ENCODE data around the gene ULK3. TPM values are rescaled to one million over a fixed set of nuclear protein-coding genes. Genes with fewer than 3 reads are reported as not detected.

ULK3 gene
- total RNA-seq, 2 donors from 2014 or later = 34.9 to 72.2 TPM

DNA sequence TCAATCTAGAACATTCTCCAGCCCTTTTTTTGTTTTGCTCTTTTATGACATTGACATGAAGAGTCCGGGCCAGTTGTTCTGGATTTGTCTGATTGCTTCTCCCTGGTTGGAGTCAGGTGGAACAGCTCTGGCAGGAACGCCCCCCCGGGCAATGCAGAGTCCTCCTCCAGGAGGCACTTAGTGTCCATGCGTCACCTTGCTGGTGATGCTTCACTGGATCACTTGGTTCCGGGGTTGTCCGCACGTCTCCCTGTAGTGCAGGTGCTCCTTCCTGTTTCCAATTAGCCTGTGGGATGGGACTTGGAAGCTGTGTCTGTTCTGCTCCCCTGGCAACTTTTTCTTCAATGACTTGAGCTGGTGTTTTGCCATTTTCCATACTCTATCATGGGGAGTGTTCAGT is 51.3 kb downstream of the ULK3 start:
- H3K4me3 ChIP-seq = no peak overlapping the region
- DNase-seq (ENCODE audit: low spot score) (no peak), ATAC-seq (ENCODE audit: insufficient number of reproducible peaks, low FRiP score, low read depth) (no peak)
- no peak overlapping the region for H3K27ac ChIP-seq
- no peaks in the 10 kb centered on the region for H3K27me3 ChIP-seq (replicated peaks; ENCODE audit: insufficient read depth)
- no peaks in the 10 kb centered on the region for H3K36me3 ChIP-seq
- H3K4me1 ChIP-seq (ENCODE audit: control insufficient read depth in 1 of 2, low read depth in 2 of 2) = peaks cover 45 to 64% of the 10 kb centered on the region in 2 donors
- H3K9me3 ChIP-seq = no peaks in the 10 kb centered on the region
- TF ChIP-seq, protein P1, sequence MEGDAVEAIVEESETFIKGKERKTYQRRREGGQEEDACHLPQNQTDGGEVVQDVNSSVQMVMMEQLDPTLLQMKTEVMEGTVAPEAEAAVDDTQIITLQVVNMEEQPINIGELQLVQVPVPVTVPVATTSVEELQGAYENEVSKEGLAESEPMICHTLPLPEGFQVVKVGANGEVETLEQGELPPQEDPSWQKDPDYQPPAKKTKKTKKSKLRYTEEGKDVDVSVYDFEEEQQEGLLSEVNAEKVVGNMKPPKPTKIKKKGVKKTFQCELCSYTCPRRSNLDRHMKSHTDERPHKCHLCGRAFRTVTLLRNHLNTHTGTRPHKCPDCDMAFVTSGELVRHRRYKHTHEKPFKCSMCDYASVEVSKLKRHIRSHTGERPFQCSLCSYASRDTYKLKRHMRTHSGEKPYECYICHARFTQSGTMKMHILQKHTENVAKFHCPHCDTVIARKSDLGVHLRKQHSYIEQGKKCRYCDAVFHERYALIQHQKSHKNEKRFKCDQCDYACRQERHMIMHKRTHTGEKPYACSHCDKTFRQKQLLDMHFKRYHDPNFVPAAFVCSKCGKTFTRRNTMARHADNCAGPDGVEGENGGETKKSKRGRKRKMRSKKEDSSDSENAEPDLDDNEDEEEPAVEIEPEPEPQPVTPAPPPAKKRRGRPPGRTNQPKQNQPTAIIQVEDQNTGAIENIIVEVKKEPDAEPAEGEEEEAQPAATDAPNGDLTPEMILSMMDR (IDR thresholded peaks at IDR 0.05) = no peak

DNA sequence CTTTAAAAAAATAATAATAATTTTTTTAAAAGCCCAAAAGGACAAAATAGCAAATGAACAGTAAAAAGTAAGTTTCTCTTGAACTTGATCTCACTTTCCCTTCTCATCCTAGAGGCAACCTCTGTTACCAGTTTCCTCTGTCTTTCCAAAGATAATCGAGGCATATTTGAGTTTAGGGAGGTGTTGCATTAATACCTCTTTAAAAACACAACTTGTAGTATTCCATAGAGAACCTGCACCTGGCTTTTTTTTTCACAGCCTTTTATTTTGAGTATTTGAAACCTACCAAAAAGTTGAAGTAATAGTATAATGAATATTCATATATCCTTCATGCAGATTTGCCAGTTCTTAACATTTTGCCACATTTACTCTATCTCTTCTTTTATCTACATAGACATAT is 51.9 kb downstream of the ULK3 start:
- peaks cover 52 to 71% of the 10 kb centered on the region in 2 donors for H3K4me1 ChIP-seq (ENCODE audit: control insufficient read depth in 1 of 2, low read depth in 2 of 2)
- TF ChIP-seq, protein P1 (IDR thresholded peaks at IDR 0.05) = no peak
- DNase-seq (ENCODE audit: low spot score) (no peak), ATAC-seq (ENCODE audit: insufficient number of reproducible peaks, low FRiP score, low read depth) (no peak)
- H3K9me3 ChIP-seq = no peaks in the 10 kb centered on the region
- H3K27ac ChIP-seq = peak overlapping the region in 1 of 2 donors; percentile 69
- H3K27me3 ChIP-seq (replicated peaks; ENCODE audit: insufficient read depth) = no peaks in the 10 kb centered on the region
- H3K4me3 ChIP-seq = no peak overlapping the region
- H3K36me3 ChIP-seq = no peaks in the 10 kb centered on the region

DNA sequence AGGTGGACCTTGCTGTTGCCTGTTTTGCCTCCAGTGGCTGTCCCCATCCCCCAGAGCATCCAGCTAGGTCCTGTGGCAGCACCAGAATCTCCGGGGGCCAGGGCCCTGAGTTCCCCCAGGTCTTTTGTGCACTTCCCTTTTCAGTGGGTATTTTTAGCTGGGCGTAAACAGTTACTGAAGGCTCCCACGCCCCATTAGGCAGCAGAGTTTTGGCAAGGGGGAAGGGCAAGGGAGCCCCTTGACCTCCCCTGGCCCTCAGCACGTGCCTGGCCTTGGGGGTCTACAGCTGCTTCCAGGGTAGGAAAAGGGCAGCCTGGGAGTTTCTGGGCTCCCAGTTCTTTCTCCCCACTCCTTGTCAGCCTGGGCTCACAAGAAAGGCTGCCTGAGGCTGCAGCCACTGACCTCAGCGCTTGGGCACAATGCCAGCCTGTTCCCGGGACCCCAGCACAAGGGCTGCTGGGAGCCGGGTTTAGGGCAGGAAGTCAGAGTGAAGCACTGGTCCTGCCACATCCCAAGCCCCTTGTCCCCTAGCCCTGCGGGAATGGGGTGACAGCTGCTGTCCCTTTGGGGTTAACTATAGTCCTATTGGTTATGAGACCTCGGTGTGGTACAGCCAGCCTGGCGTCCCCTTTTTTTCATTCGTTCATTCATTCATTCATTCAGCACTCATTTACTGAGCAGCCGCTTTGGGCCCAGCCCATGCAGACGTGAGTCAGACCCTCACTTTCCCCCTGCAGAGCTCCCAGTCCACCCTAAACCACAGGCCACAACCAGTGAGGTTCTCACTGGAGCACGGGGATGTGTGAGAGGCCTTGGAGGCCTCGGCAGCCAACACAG is 52.7 kb downstream of the ULK3 start:
- peak overlapping the region; percentile 59 to 69 for H3K27ac ChIP-seq
- H3K36me3 ChIP-seq = no peaks in the 10 kb centered on the region
- no peaks in the 10 kb centered on the region for H3K27me3 ChIP-seq (replicated peaks; ENCODE audit: insufficient read depth)
- H3K9me3 ChIP-seq = no peaks in the 10 kb centered on the region
- ATAC-seq (ENCODE audit: insufficient number of reproducible peaks, low FRiP score, low read depth) = peak; percentile 18
- H3K4me3 ChIP-seq = peak overlapping the region; percentile 37
- TF ChIP-seq, protein P1 (IDR thresholded peaks at IDR 0.05) = no peak
- peaks cover 56 to 78% of the 10 kb centered on the region in 2 donors for H3K4me1 ChIP-seq (ENCODE audit: control insufficient read depth in 1 of 2, low read depth in 2 of 2)
- DNase-seq (ENCODE audit: low spot score) = no peak

DNA sequence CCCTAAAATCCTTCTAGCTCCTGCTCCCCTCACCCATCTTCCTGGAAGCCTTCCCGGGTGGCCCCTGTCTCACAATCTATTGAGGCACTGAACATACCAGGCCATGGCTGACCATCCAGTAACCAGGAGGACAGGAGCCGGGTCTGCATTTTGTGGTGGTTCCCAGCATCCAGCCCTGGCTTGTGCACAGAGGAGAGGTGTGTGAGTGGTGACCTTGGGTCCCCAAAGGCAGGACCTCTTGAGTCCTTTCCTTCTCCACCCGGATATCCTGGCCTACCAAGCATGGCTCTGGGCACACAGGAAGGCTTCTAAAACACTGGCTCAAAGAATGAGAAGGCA is 53.2 kb downstream of the ULK3 start:
- DNase-seq (ENCODE audit: low spot score) (no peak), ATAC-seq (ENCODE audit: insufficient number of reproducible peaks, low FRiP score, low read depth) (no peak)
- H3K4me3 ChIP-seq = peak overlapping the region; percentile 37
- no peaks in the 10 kb centered on the region for H3K27me3 ChIP-seq (replicated peaks; ENCODE audit: insufficient read depth)
- peaks cover 58 to 84% of the 10 kb centered on the region in 2 donors for H3K4me1 ChIP-seq (ENCODE audit: control insufficient read depth in 1 of 2, low read depth in 2 of 2)
- H3K9me3 ChIP-seq = no peaks in the 10 kb centered on the region
- TF ChIP-seq, protein P1 (IDR thresholded peaks at IDR 0.05) = no peak
- no peaks in the 10 kb centered on the region for H3K36me3 ChIP-seq
- H3K27ac ChIP-seq = peak overlapping the region; percentile 59 to 69

DNA sequence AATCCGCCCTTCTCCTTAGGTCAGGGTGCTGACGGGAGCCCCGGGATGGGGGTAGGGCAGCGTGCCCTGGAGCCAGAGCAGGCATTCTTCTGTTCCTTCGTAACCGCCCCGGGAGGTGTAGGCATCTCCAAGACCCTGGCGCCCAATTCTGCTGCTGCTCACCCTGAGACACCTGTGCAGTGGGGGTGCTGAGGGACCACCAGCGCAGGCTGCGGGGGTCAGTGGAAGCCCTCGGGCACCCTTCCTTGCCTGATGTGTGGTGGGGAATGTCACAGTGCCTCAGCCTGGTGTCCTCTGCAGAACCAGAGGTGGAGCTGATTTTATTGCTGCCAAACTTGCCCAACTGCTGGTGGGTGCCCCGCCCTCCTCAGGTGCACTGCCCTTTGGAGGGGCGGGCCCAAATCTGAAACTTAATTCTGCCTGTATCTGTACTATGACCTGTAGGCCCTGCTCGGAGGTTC is 53.8 kb downstream of the ULK3 start:
- H3K4me1 ChIP-seq (ENCODE audit: control insufficient read depth in 1 of 2, low read depth in 2 of 2) = peaks cover 62 to 89% of the 10 kb centered on the region in 2 donors
- no peak for ATAC-seq (ENCODE audit: insufficient number of reproducible peaks, low FRiP score, low read depth)
- no peak for DNase-seq (ENCODE audit: low spot score)
- H3K36me3 ChIP-seq = no peaks in the 10 kb centered on the region
- TF ChIP-seq, protein P1 (IDR thresholded peaks at IDR 0.05) = no peak
- peak overlapping the region; percentile 37 for H3K4me3 ChIP-seq
- H3K9me3 ChIP-seq = no peaks in the 10 kb centered on the region
- H3K27me3 ChIP-seq (replicated peaks; ENCODE audit: insufficient read depth) = no peaks in the 10 kb centered on the region
- peak overlapping the region; percentile 59 to 69 for H3K27ac ChIP-seq

All from thoracic aorta (tissue), 2 donors.